Progenitor cell of endocrine pancreas (in vitro differentiated cells): ENCODE measurements around the gene ANGPTL7. TPM values are rescaled to one million over a fixed set of nuclear protein-coding genes. Genes with fewer than 3 reads are reported as not detected.
A peak's percentile ranks its signal among the peaks of the same experiment; 100 is the strongest.
"Not testable (repeated sequence)": the region's sequence is repeated elsewhere in the genome, so short reads cannot be mapped to it uniquely, and the experiment has no call there.

ENCODE experiments used
- DNase-seq: peaks from one replicate; pipeline ENCODE4 v3.0.0; 2021; ENCODE audit warnings: low spot score; ENCODE audit not compliant: unreplicated experiment
- H3K27ac Mint-ChIP-seq: 2 replicates; pipeline ENCODE4 v1.8.0; 2021; ENCODE audit warnings: mild to moderate bottlenecking, moderate library complexity, mixed read lengths
- H3K27me3 Mint-ChIP-seq: 2 replicates; pipeline ENCODE4 v1.8.0; 2021; ENCODE audit warnings: mixed read lengths
- H3K36me3 Mint-ChIP-seq: 2 replicates; pipeline ENCODE4 v1.8.0; 2022; ENCODE audit warnings: mixed read lengths; ENCODE audit not compliant: insufficient read depth
- H3K4me1 Mint-ChIP-seq: 2 replicates; pipeline ENCODE4 v1.8.0; 2021; ENCODE audit warnings: low read depth, mixed read lengths
- H3K4me3 Mint-ChIP-seq: 2 replicates; pipeline ENCODE4 v1.8.0; 2021; ENCODE audit warnings: low read depth, mild to moderate bottlenecking, moderate library complexity, mixed read lengths
- H3K9me3 Mint-ChIP-seq: 2 replicates; pipeline ENCODE4 v1.8.0; 2021; ENCODE audit warnings: low read depth, mixed read lengths
- total RNA-seq: library from RNA; stranded (reverse); gene quantifications from 2 replicates; pipeline ENCODE4 v1.2.1, GENCODE V29; 2021
- TF ChIP-seq, protein P1 (sequence below): fragments of 200-600 bp; sonication (generic); IDR thresholded peaks from one replicate; pipeline ENCODE4 v1.5.0; 2021; ENCODE audit warnings: antibody characterized with exemption, mild to moderate bottlenecking; ENCODE audit not compliant: unreplicated experiment

The ANGPTL7 gene
- total RNA-seq, 1 donor from 2014 or later = not detected

DNA sequence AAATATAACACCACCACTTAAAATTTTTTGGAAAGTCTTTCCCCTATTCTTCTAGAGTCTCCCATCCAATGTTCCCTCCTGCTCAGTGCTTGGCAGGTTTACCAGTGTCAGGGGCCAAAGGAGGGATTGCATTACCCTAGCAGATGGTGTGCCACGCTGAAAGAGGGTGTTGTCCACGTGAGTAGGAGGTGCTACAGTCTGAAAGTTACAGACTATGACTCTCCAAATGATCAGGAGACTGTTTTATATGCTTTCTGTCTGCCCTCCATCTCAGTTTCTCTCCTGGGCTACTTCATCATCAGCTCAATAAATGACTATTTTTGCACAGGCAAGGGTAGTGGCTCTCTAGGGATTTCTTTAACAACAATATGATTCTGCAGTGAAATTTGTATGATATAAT is 31.3 kb upstream of the ANGPTL7 start:
- TF ChIP-seq, protein P1, sequence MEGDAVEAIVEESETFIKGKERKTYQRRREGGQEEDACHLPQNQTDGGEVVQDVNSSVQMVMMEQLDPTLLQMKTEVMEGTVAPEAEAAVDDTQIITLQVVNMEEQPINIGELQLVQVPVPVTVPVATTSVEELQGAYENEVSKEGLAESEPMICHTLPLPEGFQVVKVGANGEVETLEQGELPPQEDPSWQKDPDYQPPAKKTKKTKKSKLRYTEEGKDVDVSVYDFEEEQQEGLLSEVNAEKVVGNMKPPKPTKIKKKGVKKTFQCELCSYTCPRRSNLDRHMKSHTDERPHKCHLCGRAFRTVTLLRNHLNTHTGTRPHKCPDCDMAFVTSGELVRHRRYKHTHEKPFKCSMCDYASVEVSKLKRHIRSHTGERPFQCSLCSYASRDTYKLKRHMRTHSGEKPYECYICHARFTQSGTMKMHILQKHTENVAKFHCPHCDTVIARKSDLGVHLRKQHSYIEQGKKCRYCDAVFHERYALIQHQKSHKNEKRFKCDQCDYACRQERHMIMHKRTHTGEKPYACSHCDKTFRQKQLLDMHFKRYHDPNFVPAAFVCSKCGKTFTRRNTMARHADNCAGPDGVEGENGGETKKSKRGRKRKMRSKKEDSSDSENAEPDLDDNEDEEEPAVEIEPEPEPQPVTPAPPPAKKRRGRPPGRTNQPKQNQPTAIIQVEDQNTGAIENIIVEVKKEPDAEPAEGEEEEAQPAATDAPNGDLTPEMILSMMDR = no peak
- H3K4me1 Mint-ChIP-seq = no peaks in the 10 kb centered on the region
- H3K27me3 Mint-ChIP-seq = no peaks in the 10 kb centered on the region

DNA sequence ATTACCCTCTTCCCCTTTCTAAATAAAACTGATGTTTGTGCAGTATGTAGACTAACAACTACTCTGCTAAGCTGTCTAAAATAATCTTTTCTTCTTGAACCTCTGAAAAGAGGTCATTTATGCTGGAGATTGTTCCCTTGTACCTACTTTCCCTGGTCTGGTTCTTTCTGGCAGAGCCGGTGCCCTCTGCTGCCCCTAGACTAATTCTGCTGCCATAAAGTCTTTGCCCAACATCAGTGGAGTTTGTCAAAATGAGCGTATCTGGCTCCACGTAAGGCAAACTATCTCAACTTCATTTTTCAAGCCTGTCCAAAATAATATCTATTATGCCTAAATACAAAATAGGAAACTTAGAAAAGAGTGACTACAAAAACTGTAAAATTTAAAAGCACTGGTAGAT is 30.9 kb upstream of the ANGPTL7 start:
- TF ChIP-seq, protein P1 = no peak
- no peaks in the 10 kb centered on the region for H3K9me3 Mint-ChIP-seq
- H3K27ac Mint-ChIP-seq = no peak overlapping the region
- no peak overlapping the region for H3K4me3 Mint-ChIP-seq
- peaks cover 25% of the 10 kb centered on the region for H3K36me3 Mint-ChIP-seq
- no peak for DNase-seq
- H3K27me3 Mint-ChIP-seq = no peaks in the 10 kb centered on the region
- no peaks in the 10 kb centered on the region for H3K4me1 Mint-ChIP-seq

More for the DNA sequence above, 31.3 kb upstream of the ANGPTL7 start:
- H3K27ac Mint-ChIP-seq = no peak overlapping the region
- peaks cover 25% of the 10 kb centered on the region for H3K36me3 Mint-ChIP-seq
- DNase-seq = no peak
- no peak overlapping the region for H3K4me3 Mint-ChIP-seq
- no peaks in the 10 kb centered on the region for H3K9me3 Mint-ChIP-seq

DNA sequence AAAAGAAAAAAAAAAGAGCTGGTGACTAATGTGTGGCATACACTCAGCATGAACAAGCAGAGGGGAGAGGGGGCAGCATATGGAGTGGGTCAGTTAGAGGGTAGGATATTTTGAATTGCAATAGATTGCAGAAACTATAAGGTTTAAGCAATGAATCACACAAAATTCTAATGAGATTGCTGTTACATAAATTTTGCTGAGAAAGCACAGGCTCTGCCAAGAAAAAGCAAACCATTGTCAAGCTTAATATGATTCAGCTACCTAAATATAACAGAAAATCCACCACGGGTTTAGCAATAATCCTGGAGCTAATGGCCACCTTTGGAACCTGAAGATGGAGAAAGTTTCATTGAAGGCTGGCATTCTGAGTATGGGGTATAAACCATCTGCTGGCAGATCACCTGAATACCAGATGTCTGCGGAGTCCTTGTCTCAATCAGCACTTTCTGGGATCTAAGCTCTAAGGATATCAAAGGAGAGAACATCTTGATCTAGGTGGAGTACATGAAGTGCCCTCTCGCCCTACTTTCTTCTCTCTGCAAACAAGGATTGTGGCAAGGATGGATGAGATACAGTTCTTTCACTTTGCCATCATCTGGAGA is 30.3 kb upstream of the ANGPTL7 start:
- no peaks in the 10 kb centered on the region for H3K27me3 Mint-ChIP-seq
- H3K36me3 Mint-ChIP-seq = peaks cover 27% of the 10 kb centered on the region
- H3K4me1 Mint-ChIP-seq = no peaks in the 10 kb centered on the region
- TF ChIP-seq, protein P1 = no peak
- H3K9me3 Mint-ChIP-seq = no peaks in the 10 kb centered on the region
- no peak for DNase-seq
- no peak overlapping the region for H3K27ac Mint-ChIP-seq
- H3K4me3 Mint-ChIP-seq = no peak overlapping the region

DNA sequence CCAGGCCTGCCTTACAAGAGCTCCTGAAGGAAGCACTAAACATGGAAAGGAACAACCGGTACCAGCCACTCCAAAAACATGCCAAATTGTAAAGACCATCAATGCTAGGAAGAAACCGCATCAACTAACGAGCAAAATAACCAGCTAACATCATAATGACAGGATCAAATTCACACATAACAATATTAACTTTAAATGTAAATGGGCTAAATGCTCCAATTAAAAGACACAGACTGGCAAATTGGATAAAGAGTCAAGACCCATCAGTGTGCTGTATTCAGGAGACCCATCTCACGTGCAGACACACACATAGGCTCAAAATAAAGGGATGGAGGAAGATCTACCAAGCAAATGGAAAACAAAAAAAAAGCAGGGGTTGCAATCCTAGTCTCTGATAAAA is 26.4 kb upstream of the ANGPTL7 start:
- not testable (repeated sequence) for H3K9me3 Mint-ChIP-seq, H3K27me3 Mint-ChIP-seq, H3K4me3 Mint-ChIP-seq, H3K4me1 Mint-ChIP-seq, DNase-seq
- H3K27ac Mint-ChIP-seq = peak overlapping the region; percentile 56
- H3K36me3 Mint-ChIP-seq = peaks cover 39% of the 10 kb centered on the region

DNA sequence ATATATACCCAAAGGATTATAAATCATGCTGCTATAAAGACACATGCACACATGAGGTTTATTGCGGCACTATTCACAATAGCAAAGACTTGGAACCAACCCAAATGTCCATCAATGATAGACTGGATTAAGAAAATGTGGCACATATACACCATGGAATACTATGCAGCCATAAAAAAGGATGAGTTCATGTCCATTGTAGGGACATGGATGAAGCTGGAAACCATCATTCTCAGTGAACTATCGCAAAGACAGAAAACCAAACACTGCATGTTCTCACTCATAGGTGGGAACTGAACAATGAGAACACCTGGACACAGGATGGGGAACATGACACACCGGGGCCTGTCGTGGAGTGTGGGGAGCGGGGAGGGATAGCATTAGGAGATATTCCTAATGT is 22.4 kb upstream of the ANGPTL7 start:
- DNase-seq, H3K27ac Mint-ChIP-seq, H3K9me3 Mint-ChIP-seq, H3K4me1 Mint-ChIP-seq, H3K4me3 Mint-ChIP-seq, H3K27me3 Mint-ChIP-seq: not testable (repeated sequence)
- peaks cover 32% of the 10 kb centered on the region for H3K36me3 Mint-ChIP-seq

DNA sequence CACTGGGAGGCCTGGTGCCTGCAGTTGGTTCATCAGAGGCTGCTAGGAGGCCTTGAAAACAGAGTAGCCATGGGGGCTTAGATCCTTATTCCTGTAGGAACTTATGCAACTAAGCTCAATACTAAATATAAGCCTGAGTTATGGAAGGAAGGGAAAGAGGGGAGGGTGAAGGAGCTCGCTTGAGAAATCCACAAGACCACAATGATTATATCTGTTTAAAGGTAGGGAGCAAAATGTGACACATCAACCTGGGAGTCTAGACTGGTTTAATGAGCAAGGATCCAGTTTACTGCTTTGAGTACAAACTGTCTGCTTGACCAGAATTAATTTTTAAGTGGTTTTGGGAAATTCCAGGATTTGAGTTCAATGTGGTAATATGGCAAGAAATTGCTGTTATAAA is 20.4 kb upstream of the ANGPTL7 start:
- Mint-ChIP-seq H3K9me3 (no peaks in the 10 kb centered on the region), H3K4me1 (no peaks in the 10 kb centered on the region), H3K27ac (no peak overlapping the region), H3K27me3 (no peaks in the 10 kb centered on the region), H3K36me3 (peaks cover 23% of the 10 kb centered on the region), H3K4me3 (no peak overlapping the region)
- no peak for DNase-seq
- TF ChIP-seq, protein P1 = no peak
